GM18508 (cell line): ENCODE results near the gene RCAN1.

Source experiments
- ATAC-seq: cut with Tn5 transposase; IDR thresholded peaks from one replicate; pipeline ENCODE4 v1.9.1; 2021; ENCODE audit warnings: moderate number of reproducible peaks; ENCODE audit not compliant: insufficient read depth, unreplicated experiment

The RCAN1 gene

GRCh38 chr21:34521561-34521960 is 93.4 kb downstream of the RCAN1 start:
- no peak for ATAC-seq

DNA sequence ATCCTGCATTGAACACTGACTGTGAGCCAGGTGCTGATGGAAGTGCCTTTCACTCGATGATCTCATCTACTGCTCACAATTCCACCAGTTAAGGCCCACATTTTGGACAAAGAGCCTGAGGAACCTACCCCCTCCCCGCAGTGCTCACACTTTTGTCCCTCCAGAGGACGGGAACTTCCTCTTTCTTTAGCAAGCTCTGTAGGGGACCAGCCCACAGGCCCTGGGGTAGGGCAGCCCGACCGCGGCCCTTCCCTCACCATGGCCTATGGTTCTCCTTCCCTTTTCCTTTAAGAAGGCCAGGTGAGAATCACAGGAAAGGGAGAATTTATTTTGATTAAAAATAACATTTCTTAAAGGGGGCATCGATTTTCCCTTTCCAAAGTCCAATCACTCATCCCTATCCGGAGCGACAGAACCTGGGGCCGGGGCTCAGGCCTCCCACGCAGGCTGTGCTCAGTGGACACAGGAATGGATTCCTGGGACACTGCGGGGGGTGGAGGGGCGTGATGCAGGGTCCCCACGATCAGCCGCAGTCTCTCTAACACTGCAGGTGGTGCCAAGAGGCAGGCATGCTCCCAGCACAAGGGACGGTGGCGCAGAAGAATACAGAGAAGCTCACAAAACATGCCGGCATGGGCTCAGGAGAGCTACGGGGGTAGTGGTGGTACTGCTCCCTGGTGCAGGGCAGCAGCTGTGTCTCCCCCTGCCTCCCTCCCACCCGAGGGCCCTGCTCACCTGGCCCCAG is 94.0 kb downstream of the RCAN1 start:
- no peak for ATAC-seq

DNA sequence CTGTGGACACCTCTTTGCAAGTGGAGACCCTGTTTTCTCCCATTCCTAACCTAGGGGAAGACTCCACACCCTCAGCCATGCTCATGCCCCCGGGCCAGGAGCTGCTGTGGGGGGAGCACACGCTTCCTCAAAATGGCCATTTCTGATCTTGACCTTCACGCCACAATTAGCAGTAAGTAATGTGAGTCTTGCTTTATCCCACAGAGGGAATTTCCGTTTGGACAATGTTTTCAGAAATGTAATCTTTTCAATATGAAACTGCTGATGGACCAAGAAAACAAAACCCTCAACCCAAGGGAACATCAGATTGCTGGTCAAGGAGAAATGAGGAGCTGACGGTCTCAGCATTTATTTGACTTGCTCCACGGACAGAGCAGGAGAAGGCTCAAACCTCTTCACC is 94.6 kb downstream of the RCAN1 start:
- no peak for ATAC-seq

- no peak for ATAC-seq
Observed at GRCh38 chr21:34519694-34520093, 95.2 kb downstream of the RCAN1 start.

GRCh38 chr21:34519016-34519415 is 95.9 kb downstream of the RCAN1 start:
- no peak for ATAC-seq

GRCh38 chr21:34518301-34518700 is 96.6 kb downstream of the RCAN1 start:
- ATAC-seq, result no peak

GRCh38 chr21:34517491-34518245 is 97.2 kb downstream of the RCAN1 start:
- ATAC-seq, result no peak

DNA sequence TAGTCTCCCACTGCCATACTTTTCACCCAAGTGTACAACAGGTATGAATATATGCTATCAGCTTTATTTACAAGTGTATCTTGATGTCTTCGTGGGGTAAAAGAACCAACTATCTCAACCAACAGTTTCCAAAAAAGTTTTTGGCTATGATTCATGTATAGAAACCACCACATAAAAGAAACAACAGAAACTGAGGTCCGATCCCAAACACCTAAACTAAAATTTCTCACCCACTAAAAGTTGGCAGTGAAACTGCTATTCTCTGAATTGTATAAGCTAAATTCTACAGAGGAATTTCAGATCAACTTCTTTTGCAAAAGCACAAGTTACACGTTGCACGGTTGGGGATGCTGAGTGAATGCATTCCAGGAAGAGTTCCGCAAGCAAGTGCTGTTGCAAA is 97.9 kb downstream of the RCAN1 start:
- ATAC-seq, result no peak

GRCh38 chr21:34514576-34515115 is 100.3 kb downstream of the RCAN1 start:
- ATAC-seq, result no peak

- no peak for ATAC-seq
Observed at GRCh38 chr21:34513129-34513675, 101.7 kb downstream of the RCAN1 start.

DNA sequence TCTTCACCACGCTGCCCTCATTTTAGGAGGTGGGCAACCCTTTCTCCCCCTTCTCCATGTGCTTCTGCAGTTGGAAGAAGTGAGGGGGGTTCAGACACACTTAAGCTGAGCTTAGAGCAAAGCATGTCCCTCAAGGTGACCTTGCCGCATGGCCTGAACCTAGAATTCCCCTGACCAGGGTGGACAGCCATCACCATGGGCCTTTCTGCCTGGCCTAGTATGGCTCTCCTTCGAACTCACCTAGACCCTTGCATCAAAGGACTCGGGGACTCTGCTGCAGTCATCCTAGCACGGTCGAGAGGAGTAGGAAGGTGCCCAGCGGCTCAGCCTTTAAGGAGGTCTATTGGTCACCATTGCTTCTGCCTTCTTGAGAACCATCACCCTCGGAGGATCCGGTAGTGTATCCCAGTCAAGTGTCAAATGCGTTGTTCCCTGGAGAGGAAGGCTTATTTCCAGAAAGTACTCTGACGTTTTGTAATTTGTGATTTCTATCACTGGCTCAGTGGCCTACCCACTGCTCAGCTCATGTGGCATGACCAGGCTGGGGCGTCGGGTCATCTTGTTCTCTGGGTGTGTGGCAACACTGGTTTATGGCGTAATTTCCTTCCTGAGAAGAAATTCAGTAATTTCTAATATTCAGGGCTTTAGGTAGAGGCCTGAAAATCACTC is 103.0 kb downstream of the RCAN1 start, which contains the start of gene KCNE1:
KCNE1 (minus strand) TSS at position 424 of the 669 bp plus-strand sequence. CDS start 62,576 bp downstream, outside the sequence.
- no peak for ATAC-seq

DNA sequence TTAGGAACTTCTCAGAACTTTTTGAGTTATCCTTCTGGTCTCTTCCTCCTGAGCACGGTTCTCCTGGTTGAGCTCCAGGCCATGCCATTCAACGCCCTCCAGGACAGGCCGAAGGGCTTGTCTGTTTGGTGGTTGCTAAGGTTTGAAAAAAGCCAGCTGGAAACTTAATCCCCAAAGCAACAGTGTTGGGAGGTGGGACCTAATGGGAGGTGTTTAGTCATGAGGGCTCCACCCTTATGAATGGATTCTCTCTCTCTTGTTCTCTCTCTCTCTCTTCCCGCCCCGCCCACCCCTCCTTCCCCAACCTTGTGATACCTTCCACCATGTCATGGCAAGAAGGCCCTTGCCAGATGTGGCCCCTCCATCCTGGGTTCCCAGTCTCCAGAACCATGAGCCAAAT is 103.7 kb downstream of the RCAN1 start:
- no peak for ATAC-seq

- ATAC-seq, result no peak
Observed at GRCh38 chr21:34510148-34511142, 104.5 kb downstream of the RCAN1 start.

DNA sequence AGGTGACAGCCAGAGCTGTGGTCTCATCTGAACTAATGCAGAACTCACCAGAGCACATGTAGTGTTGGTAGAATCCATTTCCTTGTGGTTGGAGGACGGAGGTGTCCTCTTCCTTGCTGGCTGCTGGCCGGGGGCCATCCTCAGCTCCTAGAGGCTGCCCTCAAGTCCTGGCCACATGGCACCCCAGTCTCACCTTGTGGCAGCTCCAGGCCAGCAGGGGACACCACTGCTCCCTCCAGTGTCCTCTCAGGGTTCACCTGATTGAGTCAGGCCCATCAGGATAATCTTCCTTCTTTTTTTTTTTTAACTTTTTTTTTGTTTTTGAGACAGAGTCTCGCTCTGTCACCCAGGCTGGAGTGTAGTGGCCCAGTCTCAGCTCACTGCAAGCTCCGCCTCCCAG is 105.8 kb downstream of the RCAN1 start:
- no peak for ATAC-seq

- ATAC-seq, result no peak
Observed at GRCh38 chr21:34504595-34504994, 110.3 kb downstream of the RCAN1 start.

DNA sequence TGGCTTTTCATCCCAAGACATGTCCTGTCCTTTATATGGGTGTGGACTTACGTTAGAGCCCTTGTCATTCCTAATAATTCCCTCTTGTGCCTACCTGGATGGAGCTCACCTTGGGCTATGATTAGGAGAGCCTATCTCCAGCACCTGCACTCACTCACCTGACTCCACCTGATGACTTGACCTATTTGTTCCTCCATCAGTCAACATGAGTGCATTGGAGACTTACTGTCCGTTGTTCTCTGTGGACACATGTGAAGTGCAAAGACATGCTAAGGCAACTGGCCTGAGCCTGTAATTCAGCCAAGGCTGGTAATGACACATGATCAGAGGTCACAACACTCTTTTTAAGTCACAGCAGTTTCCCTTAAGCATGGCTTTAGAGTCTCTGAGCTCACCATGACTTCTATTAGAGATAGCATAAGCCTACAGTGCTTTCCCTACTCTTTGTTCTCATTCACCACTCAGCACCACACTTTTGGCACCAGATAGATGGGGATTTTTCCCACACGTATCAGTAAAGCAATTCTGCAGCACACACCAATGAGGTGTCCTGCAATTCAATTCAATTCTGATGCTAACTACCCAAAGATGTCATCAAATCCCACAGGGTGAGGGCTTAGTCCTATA is 112.3 kb downstream of the RCAN1 start:
- ATAC-seq, result no peak

GRCh38 chr21:34501716-34502115 is 113.2 kb downstream of the RCAN1 start:
- ATAC-seq, result no peak

- ATAC-seq, result no peak
Observed at GRCh38 chr21:34500191-34500590, 114.7 kb downstream of the RCAN1 start.

DNA sequence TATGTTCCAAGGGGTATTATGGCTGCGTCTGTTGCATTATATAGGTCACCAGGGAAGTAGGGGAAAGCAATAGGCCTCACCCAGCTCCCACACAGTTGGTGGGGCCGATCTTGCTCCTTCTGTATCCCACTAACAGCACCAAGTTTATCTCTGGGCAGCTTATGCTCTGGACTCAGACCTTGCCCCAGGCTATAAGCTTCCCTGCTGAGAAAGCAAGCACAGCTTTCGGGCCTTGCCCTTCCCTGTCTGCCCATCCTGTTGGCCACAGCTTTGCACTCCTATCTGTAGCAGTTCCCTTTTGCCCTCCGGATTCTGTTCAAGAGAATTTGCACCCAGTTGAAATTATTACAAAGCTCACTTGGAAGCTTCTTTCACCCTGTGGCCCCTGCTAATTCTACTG is 115.8 kb downstream of the RCAN1 start:
- no peak for ATAC-seq
